ENCODE measurements around the gene UNG.

The UNG gene

GRCh38 chr12:109069307-109070271, 27.8 kb upstream of the UNG start:
- no peak for DNase-seq (ENCODE audit: low read depth)
- no peak overlapping the region for H3K4me3 ChIP-seq (ENCODE audit: low read length)
- TF ChIP-seq, protein P1, sequence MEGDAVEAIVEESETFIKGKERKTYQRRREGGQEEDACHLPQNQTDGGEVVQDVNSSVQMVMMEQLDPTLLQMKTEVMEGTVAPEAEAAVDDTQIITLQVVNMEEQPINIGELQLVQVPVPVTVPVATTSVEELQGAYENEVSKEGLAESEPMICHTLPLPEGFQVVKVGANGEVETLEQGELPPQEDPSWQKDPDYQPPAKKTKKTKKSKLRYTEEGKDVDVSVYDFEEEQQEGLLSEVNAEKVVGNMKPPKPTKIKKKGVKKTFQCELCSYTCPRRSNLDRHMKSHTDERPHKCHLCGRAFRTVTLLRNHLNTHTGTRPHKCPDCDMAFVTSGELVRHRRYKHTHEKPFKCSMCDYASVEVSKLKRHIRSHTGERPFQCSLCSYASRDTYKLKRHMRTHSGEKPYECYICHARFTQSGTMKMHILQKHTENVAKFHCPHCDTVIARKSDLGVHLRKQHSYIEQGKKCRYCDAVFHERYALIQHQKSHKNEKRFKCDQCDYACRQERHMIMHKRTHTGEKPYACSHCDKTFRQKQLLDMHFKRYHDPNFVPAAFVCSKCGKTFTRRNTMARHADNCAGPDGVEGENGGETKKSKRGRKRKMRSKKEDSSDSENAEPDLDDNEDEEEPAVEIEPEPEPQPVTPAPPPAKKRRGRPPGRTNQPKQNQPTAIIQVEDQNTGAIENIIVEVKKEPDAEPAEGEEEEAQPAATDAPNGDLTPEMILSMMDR (IDR thresholded peaks at IDR 0.05; ENCODE audit: insufficient read depth, low read depth, low read length, missing control alignments), result no peak

DNA sequence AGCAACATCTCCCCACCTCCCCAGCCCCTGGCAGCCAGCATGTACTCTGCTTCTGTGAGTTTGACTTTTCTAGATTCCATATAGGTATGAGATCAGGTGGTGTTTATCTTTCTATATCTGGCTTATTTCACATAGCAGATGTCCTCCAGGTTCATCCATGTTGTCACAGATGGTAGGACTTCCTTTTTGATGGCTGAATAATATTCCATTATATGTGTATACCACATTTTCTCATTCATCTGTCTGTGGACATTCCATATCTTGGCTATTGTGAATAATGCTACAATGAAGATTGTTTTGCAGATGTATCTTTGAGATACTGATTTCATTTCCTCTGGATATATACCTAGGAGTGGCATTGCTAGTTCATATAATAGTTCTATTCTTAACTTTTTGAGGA, 22.5 kb upstream of the UNG start:
- DNase-seq (ENCODE audit: low read depth), result no peak
- no peak overlapping the region for H3K4me3 ChIP-seq (ENCODE audit: low read length)

GRCh38 chr12:109082751-109083150, 14.6 kb upstream of the UNG start:
- DNase-seq (ENCODE audit: low read depth), result no peak
- H3K4me3 ChIP-seq (ENCODE audit: low read length), result no peak overlapping the region
- TF ChIP-seq, protein P1 (IDR thresholded peaks at IDR 0.05; ENCODE audit: insufficient read depth, low read depth, low read length, missing control alignments), result no peak

More for the DNA sequence above, 22.5 kb upstream of the UNG start:
- TF ChIP-seq, protein P1 (IDR thresholded peaks at IDR 0.05; ENCODE audit: insufficient read depth, low read depth, low read length, missing control alignments), result no peak

DNA sequence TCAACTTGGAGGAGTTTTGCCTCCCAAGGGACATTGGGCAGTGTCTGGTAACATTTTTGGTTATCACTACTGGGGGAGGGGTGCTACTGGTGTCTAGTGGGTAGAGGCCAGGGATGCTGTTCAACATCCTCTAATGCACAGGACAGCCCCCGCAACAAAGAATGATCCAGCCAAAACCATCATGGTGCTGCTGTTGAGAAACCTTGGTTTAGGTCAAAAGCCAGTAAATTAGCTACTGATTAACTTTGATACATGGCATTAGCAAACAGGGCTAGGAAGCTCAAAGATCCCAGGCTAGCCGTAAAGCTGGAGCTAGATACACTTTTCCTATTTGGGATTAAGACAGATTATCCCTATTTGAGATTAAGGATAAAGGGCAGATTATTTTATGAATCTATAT, 13.0 kb upstream of the UNG start:
- TF ChIP-seq, protein P1 (IDR thresholded peaks at IDR 0.05; ENCODE audit: insufficient read depth, low read depth, low read length, missing control alignments), result no peak
- no peak for DNase-seq (ENCODE audit: low read depth)
- no peak overlapping the region for H3K4me3 ChIP-seq (ENCODE audit: low read length)

DNA sequence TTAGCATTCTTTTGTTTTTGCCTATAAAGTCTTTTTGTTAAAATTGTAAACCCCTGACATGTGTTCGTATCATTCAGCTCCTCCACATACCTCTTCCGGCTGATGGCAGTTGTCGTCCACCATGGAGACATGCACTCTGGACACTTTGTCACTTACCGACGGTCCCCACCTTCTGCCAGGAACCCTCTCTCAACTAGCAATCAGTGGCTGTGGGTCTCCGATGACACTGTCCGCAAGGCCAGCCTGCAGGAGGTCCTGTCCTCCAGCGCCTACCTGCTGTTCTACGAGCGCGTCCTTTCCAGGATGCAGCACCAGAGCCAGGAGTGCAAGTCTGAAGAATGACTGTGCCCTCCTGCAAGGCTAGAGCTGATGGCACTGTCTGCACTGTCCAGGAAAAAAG, 11.8 kb upstream of the UNG start:
- H3K4me3 ChIP-seq (ENCODE audit: low read length), result no peak overlapping the region
- TF ChIP-seq, protein P1 (IDR thresholded peaks at IDR 0.05; ENCODE audit: insufficient read depth, low read depth, low read length, missing control alignments), result no peak
- DNase-seq (ENCODE audit: low read depth), result no peak

DNA sequence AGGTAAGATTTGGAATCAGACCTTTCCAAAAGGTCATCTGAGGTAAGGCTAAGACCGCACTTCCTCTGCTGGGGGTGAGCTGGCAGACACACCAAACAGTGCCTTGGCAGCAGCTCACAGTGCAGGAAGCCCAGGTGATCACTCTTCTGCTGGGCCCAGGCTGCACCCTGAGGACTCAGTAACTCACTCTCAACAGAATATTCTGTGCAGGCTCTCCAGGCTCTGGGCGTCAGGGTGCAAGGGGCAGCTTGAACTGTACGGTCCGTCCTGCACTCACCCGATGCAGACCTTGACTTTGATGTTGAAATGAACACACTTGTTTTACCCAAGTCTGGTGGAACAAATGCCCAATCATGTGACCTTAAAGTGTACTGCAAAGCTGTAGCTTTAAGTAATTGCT, 10.1 kb upstream of the UNG start:
- TF ChIP-seq, protein P1 (IDR thresholded peaks at IDR 0.05; ENCODE audit: insufficient read depth, low read depth, low read length, missing control alignments), result no peak
- DNase-seq (ENCODE audit: low read depth), result peak; percentile 5
- H3K4me3 ChIP-seq (ENCODE audit: low read length), result no peak overlapping the region

Measured in epithelial cell of esophagus (primary cell).